Liver (tissue), 9 donors: ENCODE results near the gene TRPM2. TPM values are rescaled to one million over a fixed set of nuclear protein-coding genes. Genes with fewer than 3 reads are reported as not detected.

ENCODE experiments used
- DNase-seq: peaks from one replicate; pipeline ENCODE4 v3.0.0-alpha.2; 2017; ENCODE audit warnings: low spot score
- H3K27ac ChIP-seq, 2 donors: one replicate each; pipeline ENCODE4 v1.7.0; 2013; ENCODE audit warnings: inconsistent platforms in 2 of 2, low read length in 2 of 2, control low read depth in 1 of 2, low read depth in 1 of 2, mild to moderate bottlenecking in 1 of 2
- H3K27me3 ChIP-seq, 4 donors: one replicate each; pipeline versions ENCODE4 v1.6.1 to v1.7.0; 2013; ENCODE audit warnings: low read length in 3 of 4, inconsistent platforms in 1 of 4, mild to moderate bottlenecking in 1 of 4, moderate library complexity in 1 of 4; ENCODE audit not compliant: control insufficient read depth in 4 of 4, insufficient read depth in 4 of 4
- H3K36me3 ChIP-seq, 4 donors: one replicate each; pipeline versions ENCODE4 v1.6.1 to v1.7.0; 2013; ENCODE audit warnings: low read length in 3 of 4, mild to moderate bottlenecking in 3 of 4, low read depth in 1 of 4, moderate library complexity in 1 of 4; ENCODE audit not compliant: control insufficient read depth in 4 of 4, insufficient read depth in 3 of 4
- H3K4me1 ChIP-seq, 4 donors: one replicate each; pipeline versions ENCODE4 v1.6.1 to v1.7.0; 2013; ENCODE audit warnings: low read length in 3 of 4, mild to moderate bottlenecking in 3 of 4, moderate library complexity in 1 of 4; ENCODE audit not compliant: control insufficient read depth in 4 of 4, insufficient read depth in 4 of 4
- H3K4me3 ChIP-seq, 3 donors: one replicate each; pipeline versions ENCODE4 v1.6.1 to v1.7.0; 2013; ENCODE audit warnings: low read length in 3 of 3, control low read depth in 1 of 3, low read depth in 1 of 3, mild to moderate bottlenecking in 1 of 3
- H3K9ac ChIP-seq, 2 donors: one replicate each; pipeline ENCODE4 v1.7.0; 2013; ENCODE audit warnings: low read length in 2 of 2, mild to moderate bottlenecking in 2 of 2, moderate library complexity in 2 of 2, control low read depth in 1 of 2, low read depth in 1 of 2
- H3K9me3 ChIP-seq, 4 donors: one replicate each; pipeline versions ENCODE4 v1.6.1 to v1.7.0; 2013; ENCODE audit warnings: low read length in 3 of 4; ENCODE audit not compliant: control insufficient read depth in 4 of 4
- ATF3 ChIP-seq: IDR thresholded peaks from 2 replicates; pipeline ENCODE4 v1.6.1; 2016; ENCODE audit warnings: antibody characterized with exemption
- CTCF ChIP-seq: fragments of 150-350 bp; IDR thresholded peaks from 2 replicates; pipeline ENCODE4 v1.5.1; 2017; ENCODE audit warnings: improper control_type of control experiment, low read depth, low read length; ENCODE audit not compliant: missing input control
- EGR1 ChIP-seq, 2 donors: IDR thresholded peaks; 2 replicates each; pipeline ENCODE4 v1.6.1; 2016 to 2018; ENCODE audit warnings: antibody characterized with exemption in 2 of 2, low read depth in 2 of 2
- FOXA1 ChIP-seq: IDR thresholded peaks from 2 replicates; pipeline ENCODE4 v1.6.1; 2016; ENCODE audit warnings: antibody characterized with exemption
- FOXA2 ChIP-seq: IDR thresholded peaks from 2 replicates; pipeline ENCODE4 v1.6.1; 2016; ENCODE audit warnings: antibody characterized with exemption
- HNF4A ChIP-seq, 2 donors: conservative IDR thresholded peaks; 2 replicates each; pipeline ENCODE4 v1.6.1; 2016; ENCODE audit warnings: antibody characterized with exemption in 2 of 2, mild to moderate bottlenecking in 2 of 2
- HNF4G ChIP-seq: IDR thresholded peaks from 2 replicates; pipeline ENCODE4 v1.6.1; 2016; ENCODE audit warnings: antibody characterized with exemption
- JUND ChIP-seq, 2 donors: IDR thresholded peaks; 2 replicates each; pipeline ENCODE4 v1.6.1; 2016; ENCODE audit warnings: antibody characterized with exemption in 2 of 2
- MAX ChIP-seq: IDR thresholded peaks from 2 replicates; pipeline ENCODE4 v1.6.1; 2016; ENCODE audit warnings: antibody characterized with exemption
- NR2F2 ChIP-seq: IDR thresholded peaks from 2 replicates; pipeline ENCODE4 v1.6.1; 2016; ENCODE audit warnings: antibody characterized with exemption
- RAD21 ChIP-seq, 2 donors: IDR thresholded peaks; 2 replicates each; pipeline ENCODE4 v1.6.1; 2016; ENCODE audit warnings: antibody characterized with exemption in 2 of 2, mild to moderate bottlenecking in 2 of 2
- REST ChIP-seq: IDR thresholded peaks from 2 replicates; pipeline ENCODE4 v1.6.1; 2016; ENCODE audit warnings: antibody characterized with exemption, mild to moderate bottlenecking
- SP1 ChIP-seq: IDR thresholded peaks from 2 replicates; pipeline ENCODE4 v1.6.1; 2018; ENCODE audit warnings: antibody characterized with exemption, mild to moderate bottlenecking
- TAF1 ChIP-seq: conservative IDR thresholded peaks from 2 replicates; pipeline ENCODE4 v1.6.1; 2016; ENCODE audit warnings: antibody characterized with exemption, mild to moderate bottlenecking
- YY1 ChIP-seq: IDR thresholded peaks from 2 replicates; pipeline ENCODE4 v1.6.1; 2016; ENCODE audit warnings: antibody characterized with exemption, mild to moderate bottlenecking
- ZBTB33 ChIP-seq: IDR thresholded peaks from 2 replicates; pipeline ENCODE4 v1.6.1; 2016; ENCODE audit warnings: antibody characterized with exemption
- WGBS: extraction: QIAGEN DNeasy Blood & Tissue Kit; methylation state at CpG from one replicate; pipeline ENCODE4 v1.1.7; 2013; 5-methylcytosine and 5-hydroxymethylcytosine counted together
- polyA plus RNA-seq, 2 donors: library from polyadenylated mRNA; stranded (reverse) in 1 of 2; unstranded in 1 of 2; fragments of 200-250 nt in 1 of 2; fragments of >200 nt in 1 of 2; fragmentation: Nextera tagmentation in 1 of 2; extraction: Ambion mirVana in 1 of 2; gene quantifications; one replicate each; pipeline versions ENCODE4 v1.2.1 to v1.2.3, GENCODE V29; 2013 to 2015
- total RNA-seq, 2 donors: library from RNA; depleted of rRNA; stranded (reverse); fragments of >200 nt; gene quantifications; one replicate each; pipeline ENCODE4 v1.2.3, GENCODE V29; 2014
- donor health status: healthy.
- donor health status: healthy.
- donor health status: healthy.
- donor health status: healthy.
- donor health status: healthy.

The TRPM2 gene
- total and polyA plus RNA-seq, 4 donors = 0.43 to 1.3 (median 0.63) TPM

- TF ChIP-seq CTCF = no peak
- no peak for TF ChIP-seq RAD21 (IDR thresholded peaks at IDR 0.05)
- TF ChIP-seq JUND (IDR thresholded peaks at IDR 0.05) = no peak
These were observed 35.9 kb downstream of the TRPM2 start (continued) for GRCh38 chr21:44389335-44389734.

GRCh38 chr21:44390886-44391285 is 37.5 kb downstream of the TRPM2 start:
- H3K4me1 ChIP-seq = no peaks in the 10 kb centered on the region
- no peaks in the 10 kb centered on the region for H3K36me3 ChIP-seq
- WGBS = 90% methylated on average over 8 of the region's 8 CpGs
- no peak for DNase-seq
- peaks cover 0 to 4% (median 2%) of the 10 kb centered on the region in 4 donors for H3K9me3 ChIP-seq
- no peak overlapping the region for H3K4me3 ChIP-seq
- TF ChIP-seq HNF4A (conservative IDR thresholded peaks at IDR 0.05) (no peak), HNF4G (no peak), YY1 (no peak), REST (no peak), TAF1 (no peak), MAX (no peak), SP1 (no peak), RAD21 (IDR thresholded peaks at IDR 0.05) (no peak), FOXA1 (no peak), EGR1 (IDR thresholded peaks at IDR 0.05; ENCODE audit: low read depth in 2 of 2) (no peak), ATF3 (no peak), ZBTB33 (no peak), NR2F2 (no peak), JUND (IDR thresholded peaks at IDR 0.05) (no peak), FOXA2 (no peak)
- no peak overlapping the region for H3K27ac ChIP-seq
- no peak overlapping the region for H3K9ac ChIP-seq
- H3K27me3 ChIP-seq = no peaks in the 10 kb centered on the region
